ENCODE measurements around the gene KRT77. TPM values are rescaled to one million over a fixed set of nuclear protein-coding genes. Genes with fewer than 3 reads are reported as not detected.

Gene KRT77
- total RNA-seq, 1 donor = not detected

GRCh38 chr12:52683575-52684300 is 19.6 kb downstream of the KRT77 start:
- no peak overlapping the region for H3K4me2 ChIP-seq (ENCODE audit: insufficient read depth, low read length)
- no peaks in the 10 kb centered on the region for H3K36me3 ChIP-seq (ENCODE audit: insufficient read depth, low read length)
- no peak for TF ChIP-seq CTCF (IDR thresholded peaks at IDR 0.05; ENCODE audit: extremely low read depth, low read depth, low read length)
- H4K20me1 ChIP-seq (ENCODE audit: insufficient read depth, low read length) = no peaks in the 10 kb centered on the region
- H3K9me3 ChIP-seq (ENCODE audit: low read depth, low read length) = no peaks in the 10 kb centered on the region
- DNase-seq (ENCODE audit: insufficient read length, low spot score, missing footprints) = no peak
- peaks cover 49% of the 10 kb centered on the region for H3K27me3 ChIP-seq (ENCODE audit: insufficient read depth, low read length)
- no peak overlapping the region for H3K4me3 ChIP-seq (ENCODE audit: insufficient read depth, low read length)
- H3K4me1 ChIP-seq (ENCODE audit: insufficient read depth, low read length) = no peaks in the 10 kb centered on the region
- H2AFZ ChIP-seq (ENCODE audit: low read length) = no peak overlapping the region
- no peak overlapping the region for H3K27ac ChIP-seq (ENCODE audit: low read depth, low read length)
- H3K79me2 ChIP-seq (ENCODE audit: insufficient read depth, low read length) = no peaks in the 10 kb centered on the region

- Histone ChIP-seq H3K79me2 (ENCODE audit: insufficient read depth, low read length) (no peaks in the 10 kb centered on the region), H3K36me3 (ENCODE audit: insufficient read depth, low read length) (no peaks in the 10 kb centered on the region), H3K4me2 (ENCODE audit: insufficient read depth, low read length) (no peak overlapping the region), H3K27me3 (ENCODE audit: insufficient read depth, low read length) (peaks cover 44% of the 10 kb centered on the region), H3K4me3 (ENCODE audit: insufficient read depth, low read length) (no peak overlapping the region), H3K4me1 (ENCODE audit: insufficient read depth, low read length) (no peaks in the 10 kb centered on the region), H3K27ac (ENCODE audit: low read depth, low read length) (no peak overlapping the region), H3K9me3 (ENCODE audit: low read depth, low read length) (no peaks in the 10 kb centered on the region), H4K20me1 (ENCODE audit: insufficient read depth, low read length) (no peaks in the 10 kb centered on the region), H2AFZ (ENCODE audit: low read length) (no peak overlapping the region)
- DNase-seq (ENCODE audit: insufficient read length, low spot score, missing footprints) = no peak
- no peak for TF ChIP-seq CTCF (IDR thresholded peaks at IDR 0.05; ENCODE audit: extremely low read depth, low read depth, low read length)
These were observed 20.3 kb downstream of the KRT77 start for GRCh38 chr12:52682938-52683574.

GRCh38 chr12:52682381-52682660 is 21.0 kb downstream of the KRT77 start:
- Histone ChIP-seq H3K36me3 (ENCODE audit: insufficient read depth, low read length) (no peaks in the 10 kb centered on the region), H3K4me3 (ENCODE audit: insufficient read depth, low read length) (no peak overlapping the region), H3K27me3 (ENCODE audit: insufficient read depth, low read length) (peaks cover 47% of the 10 kb centered on the region), H4K20me1 (ENCODE audit: insufficient read depth, low read length) (no peaks in the 10 kb centered on the region), H3K4me2 (ENCODE audit: insufficient read depth, low read length) (no peak overlapping the region), H2AFZ (ENCODE audit: low read length) (no peak overlapping the region), H3K9me3 (ENCODE audit: low read depth, low read length) (no peaks in the 10 kb centered on the region), H3K27ac (ENCODE audit: low read depth, low read length) (no peak overlapping the region), H3K4me1 (ENCODE audit: insufficient read depth, low read length) (no peaks in the 10 kb centered on the region), H3K79me2 (ENCODE audit: insufficient read depth, low read length) (no peaks in the 10 kb centered on the region)
- TF ChIP-seq CTCF (IDR thresholded peaks at IDR 0.05; ENCODE audit: extremely low read depth, low read depth, low read length) = no peak
- no peak for DNase-seq (ENCODE audit: insufficient read length, low spot score, missing footprints)

GRCh38 chr12:52681526-52682380 is 21.6 kb downstream of the KRT77 start:
- no peak overlapping the region for H3K4me3 ChIP-seq (ENCODE audit: insufficient read depth, low read length)
- no peak overlapping the region for H2AFZ ChIP-seq (ENCODE audit: low read length)
- no peak overlapping the region for H3K4me2 ChIP-seq (ENCODE audit: insufficient read depth, low read length)
- H3K4me1 ChIP-seq (ENCODE audit: insufficient read depth, low read length) = no peaks in the 10 kb centered on the region
- no peak for DNase-seq (ENCODE audit: insufficient read length, low spot score, missing footprints)
- no peaks in the 10 kb centered on the region for H3K79me2 ChIP-seq (ENCODE audit: insufficient read depth, low read length)
- H3K27me3 ChIP-seq (ENCODE audit: insufficient read depth, low read length) = peaks cover 53% of the 10 kb centered on the region
- H3K9me3 ChIP-seq (ENCODE audit: low read depth, low read length) = no peaks in the 10 kb centered on the region
- H4K20me1 ChIP-seq (ENCODE audit: insufficient read depth, low read length) = no peaks in the 10 kb centered on the region
- no peak for TF ChIP-seq CTCF (IDR thresholded peaks at IDR 0.05; ENCODE audit: extremely low read depth, low read depth, low read length)
- H3K27ac ChIP-seq (ENCODE audit: low read depth, low read length) = no peak overlapping the region
- H3K36me3 ChIP-seq (ENCODE audit: insufficient read depth, low read length) = no peaks in the 10 kb centered on the region

All from osteoblast (primary cell).